Activated naive CD8-positive, alpha-beta T cell treated with anti-CD3 and anti-CD28 coated beads, Interleukin-2, amount 10 ng/mL, durations not matched to agents 7 days and 5 days (primary cell): ENCODE data around the gene ESF1. TPM values are rescaled to one million over a fixed set of nuclear protein-coding genes. Genes with fewer than 3 reads are reported as not detected.
"Not testable (repeated sequence)": the region's sequence is repeated elsewhere in the genome, so short reads cannot be mapped to it uniquely, and the experiment has no call there.

ENCODE experiments used
- ATAC-seq: fragments of 150-1000 bp; cut with Tn5 transposase; one replicate; pipeline ENCODE4 v1.10.0; 2021; ENCODE audit warnings: low read depth, moderate library complexity
- POLR2A ChIA-PET: fragments of 350-600 bp; sonication (Branson Sonifier 250); formaldehyde crosslinking; loops from one replicate; lab custom pipeline; 2021; ENCODE audit warnings: antibody characterized with exemption; lab: Charles Lee
- DNase-seq: peaks from one replicate; pipeline ENCODE4 v3.0.0; 2021
- H3K27ac Mint-ChIP-seq: one replicate; pipeline ENCODE4 v1.8.0; 2022; ENCODE audit warnings: mild to moderate bottlenecking, mixed read lengths
- H3K27me3 Mint-ChIP-seq: one replicate; pipeline ENCODE4 v1.8.0; 2022; ENCODE audit warnings: mild to moderate bottlenecking, moderate library complexity, mixed read lengths
- H3K36me3 Mint-ChIP-seq: one replicate; pipeline ENCODE4 v1.8.0; 2021; ENCODE audit warnings: mild to moderate bottlenecking, mixed read lengths
- H3K4me1 Mint-ChIP-seq: one replicate; pipeline ENCODE4 v1.8.0; 2021; ENCODE audit warnings: mixed read lengths
- H3K4me3 Mint-ChIP-seq: one replicate; pipeline ENCODE4 v1.8.0; 2022; ENCODE audit warnings: mild to moderate bottlenecking, moderate library complexity, mixed read lengths
- H3K9me3 Mint-ChIP-seq: one replicate; pipeline ENCODE4 v1.8.0; 2021; ENCODE audit warnings: mixed read lengths
- total RNA-seq, 2 experiments: library from RNA; stranded (reverse); gene quantifications; one replicate each; pipeline ENCODE4 v1.2.3, GENCODE V29; 2021

ESF1 gene
- total RNA-seq, 2 experiments from 2014 or later, result 11.4 to 12.4 TPM

GRCh38 chr20:13745784-13746183, 38.9 kb downstream of the ESF1 start:
- peaks cover 5% of the 10 kb centered on the region for H3K9me3 Mint-ChIP-seq
- H3K4me1 Mint-ChIP-seq, result peaks cover 2% of the 10 kb centered on the region
- ATAC-seq (no peak), DNase-seq (no peak)
- no peak overlapping the region for H3K4me3 Mint-ChIP-seq
- H3K27ac Mint-ChIP-seq, result no peak overlapping the region
- H3K27me3 Mint-ChIP-seq, result no peaks in the 10 kb centered on the region
- POLR2A ChIA-PET, result no interaction called here
- H3K36me3 Mint-ChIP-seq, result peaks cover 30% of the 10 kb centered on the region

GRCh38 chr20:13744352-13744751, 40.4 kb downstream of the ESF1 start:
- POLR2A ChIA-PET, result no interaction called here
- H3K9me3 Mint-ChIP-seq, result peaks cover 7% of the 10 kb centered on the region
- H3K27ac Mint-ChIP-seq, result peak overlapping the region; percentile 23
- H3K27me3 Mint-ChIP-seq, result no peaks in the 10 kb centered on the region
- DNase-seq (no peak), ATAC-seq (no peak)
- peaks cover 3% of the 10 kb centered on the region for H3K4me1 Mint-ChIP-seq
- peaks cover 38% of the 10 kb centered on the region for H3K36me3 Mint-ChIP-seq
- H3K4me3 Mint-ChIP-seq, result no peak overlapping the region

GRCh38 chr20:13741879-13742278, 42.8 kb downstream of the ESF1 start:
- peaks cover 7% of the 10 kb centered on the region for H3K9me3 Mint-ChIP-seq
- peaks cover 40% of the 10 kb centered on the region for H3K36me3 Mint-ChIP-seq
- no peak for ATAC-seq

GRCh38 chr20:13739731-13740649, 44.7 kb downstream of the ESF1 start:
- Mint-ChIP-seq H3K9me3 (peaks cover 7% of the 10 kb centered on the region), H3K27me3 (no peaks in the 10 kb centered on the region), H3K4me3 (no peak overlapping the region), H3K4me1 (peaks cover 3% of the 10 kb centered on the region), H3K36me3 (peaks cover 42% of the 10 kb centered on the region), H3K27ac (no peak overlapping the region)
- POLR2A ChIA-PET, result no interaction called here
- DNase-seq (no peak), ATAC-seq (no peak)

More at GRCh38 chr20:13741879-13742278, 42.8 kb downstream of the ESF1 start:
- no peak overlapping the region for H3K27ac Mint-ChIP-seq
- POLR2A ChIA-PET, result no interaction called here
- H3K4me3 Mint-ChIP-seq, result no peak overlapping the region
- no peaks in the 10 kb centered on the region for H3K27me3 Mint-ChIP-seq
- H3K4me1 Mint-ChIP-seq, result peaks cover 3% of the 10 kb centered on the region
- no peak for DNase-seq

- H3K4me1 Mint-ChIP-seq, H3K27ac Mint-ChIP-seq, H3K27me3 Mint-ChIP-seq, DNase-seq, ATAC-seq, H3K9me3 Mint-ChIP-seq, POLR2A ChIA-PET, H3K4me3 Mint-ChIP-seq: not testable (repeated sequence)
- peaks cover 34% of the 10 kb centered on the region for H3K36me3 Mint-ChIP-seq
These were observed 46.5 kb downstream of the ESF1 start for GRCh38 chr20:13738187-13738586.

- Mint-ChIP-seq H3K4me1 (peaks cover 3% of the 10 kb centered on the region), H3K9me3 (peaks cover 7% of the 10 kb centered on the region), H3K27me3 (no peaks in the 10 kb centered on the region), H3K4me3 (no peak overlapping the region), H3K27ac (no peak overlapping the region), H3K36me3 (peaks cover 40% of the 10 kb centered on the region)
- POLR2A ChIA-PET, result no interaction called here
- DNase-seq, result no peak
- no peak for ATAC-seq
These were observed 48.1 kb downstream of the ESF1 start for GRCh38 chr20:13736436-13737191.

GRCh38 chr20:13735826-13736225, 48.9 kb downstream of the ESF1 start:
- ATAC-seq (no peak), DNase-seq (no peak)
- Mint-ChIP-seq H3K27me3 (no peaks in the 10 kb centered on the region), H3K9me3 (peaks cover 3% of the 10 kb centered on the region), H3K36me3 (peaks cover 34% of the 10 kb centered on the region), H3K4me3 (no peak overlapping the region), H3K4me1 (peaks cover 1% of the 10 kb centered on the region), H3K27ac (no peak overlapping the region)
- POLR2A ChIA-PET, result no interaction called here

- no peak overlapping the region for H3K4me3 Mint-ChIP-seq
- no peaks in the 10 kb centered on the region for H3K27me3 Mint-ChIP-seq
- POLR2A ChIA-PET, result no interaction called here
- no peak overlapping the region for H3K27ac Mint-ChIP-seq
- H3K36me3 Mint-ChIP-seq, result peaks cover 12% of the 10 kb centered on the region
- no peak for DNase-seq
- no peaks in the 10 kb centered on the region for H3K4me1 Mint-ChIP-seq
- ATAC-seq, result no peak
- no peaks in the 10 kb centered on the region for H3K9me3 Mint-ChIP-seq
These were observed 61.7 kb downstream of the ESF1 start for GRCh38 chr20:13723011-13723410.

- Mint-ChIP-seq H3K4me3 (no peak overlapping the region), H3K27ac (no peak overlapping the region), H3K9me3 (no peaks in the 10 kb centered on the region), H3K36me3 (peaks cover 25% of the 10 kb centered on the region), H3K27me3 (no peaks in the 10 kb centered on the region), H3K4me1 (no peaks in the 10 kb centered on the region)
- POLR2A ChIA-PET, result no interaction called here
- no peak for ATAC-seq
- DNase-seq, result no peak
These were observed 66.5 kb downstream of the ESF1 start for GRCh38 chr20:13718171-13718570.

- ATAC-seq, result no peak
These were observed 67.1 kb downstream of the ESF1 start for GRCh38 chr20:13717631-13718044.

GRCh38 chr20:13715171-13715570, 69.5 kb downstream of the ESF1 start:
- POLR2A ChIA-PET, result interaction anchor here (0.7 kb wide), 1 partner anchor 71 kb away, joined by 3 read pairs; no protein-coding TSS in a partner anchor
- Mint-ChIP-seq H3K36me3 (peaks cover 41% of the 10 kb centered on the region), H3K4me3 (no peak overlapping the region), H3K4me1 (no peaks in the 10 kb centered on the region), H3K27me3 (no peaks in the 10 kb centered on the region), H3K9me3 (no peaks in the 10 kb centered on the region), H3K27ac (no peak overlapping the region)
- no peak for DNase-seq
- no peak for ATAC-seq

More at GRCh38 chr20:13717631-13718044, 67.1 kb downstream of the ESF1 start:
- POLR2A ChIA-PET, result no interaction called here
- Mint-ChIP-seq H3K4me3 (no peak overlapping the region), H3K36me3 (peaks cover 30% of the 10 kb centered on the region), H3K4me1 (no peaks in the 10 kb centered on the region), H3K27ac (no peak overlapping the region), H3K9me3 (no peaks in the 10 kb centered on the region), H3K27me3 (no peaks in the 10 kb centered on the region)
- DNase-seq, result no peak

- no peak for ATAC-seq
- H3K36me3 Mint-ChIP-seq, result peaks cover 18% of the 10 kb centered on the region
- no peaks in the 10 kb centered on the region for H3K4me1 Mint-ChIP-seq
- POLR2A ChIA-PET, result no interaction called here
- no peak overlapping the region for H3K4me3 Mint-ChIP-seq
- H3K27me3 Mint-ChIP-seq, result no peaks in the 10 kb centered on the region
- DNase-seq, result no peak
- no peak overlapping the region for H3K27ac Mint-ChIP-seq
- H3K9me3 Mint-ChIP-seq, result peaks cover 2% of the 10 kb centered on the region
These were observed 76.5 kb downstream of the ESF1 start for GRCh38 chr20:13708234-13708633.

- DNase-seq, result no peak
- H3K27ac Mint-ChIP-seq, result no peak overlapping the region
- no peak for ATAC-seq
These were observed 81.5 kb downstream of the ESF1 start for GRCh38 chr20:13703265-13703664.

More at GRCh38 chr20:13703265-13703664, 81.5 kb downstream of the ESF1 start:
- POLR2A ChIA-PET, result no interaction called here
- H3K27me3 Mint-ChIP-seq, result peaks cover 2% of the 10 kb centered on the region
- H3K9me3 Mint-ChIP-seq, result peaks cover 4% of the 10 kb centered on the region
- H3K36me3 Mint-ChIP-seq, result no peaks in the 10 kb centered on the region
- H3K4me3 Mint-ChIP-seq, result no peak overlapping the region
- no peaks in the 10 kb centered on the region for H3K4me1 Mint-ChIP-seq
